GM23338 (cell line): Measurements from ENCODE around the gene RNF214. TPM values are rescaled to one million over a fixed set of nuclear protein-coding genes. Genes with fewer than 3 reads are reported as not detected.

ENCODE experiments used
- ATAC-seq: fragments of 200-7000 bp; cut with Tn5 transposase; 3 replicates; pipeline ENCODE4 v1.9.1; 2020
- DNase-seq: peaks from one replicate; pipeline ENCODE4 v3.0.0-alpha.2; 2015; ENCODE audit warnings: low spot score
- H2AFZ ChIP-seq: fragments of 200-600 bp; sonication (generic); 2 replicates; pipeline ENCODE4 v1.8.0; 2016; ENCODE audit warnings: antibody characterized with exemption, mild to moderate bottlenecking, moderate library complexity
- H3F3A ChIP-seq: fragments of 200-600 bp; sonication (generic); replicated peaks from 2 replicates; pipeline ENCODE4 v1.8.0; 2017; ENCODE audit warnings: antibody characterized with exemption, mixed run types, low read depth
- H3K27ac ChIP-seq: fragments of 200-600 bp; sonication (generic); 2 replicates; pipeline ENCODE4 v1.6.1; 2016; ENCODE audit warnings: low read depth
- H3K27me3 ChIP-seq: fragments of 200-600 bp; sonication (generic); 2 replicates; pipeline ENCODE4 v1.8.0; 2016; ENCODE audit warnings: mild to moderate bottlenecking, mixed run types, moderate library complexity; ENCODE audit not compliant: insufficient read depth
- H3K36me3 ChIP-seq: fragments of 200-600 bp; sonication (generic); 2 replicates; pipeline ENCODE4 v1.8.0; 2016; ENCODE audit warnings: mild to moderate bottlenecking; ENCODE audit not compliant: insufficient read depth
- H3K4me1 ChIP-seq: fragments of 200-600 bp; sonication (generic); 2 replicates; pipeline ENCODE4 v1.8.0; 2016; ENCODE audit warnings: mild to moderate bottlenecking, moderate library complexity; ENCODE audit not compliant: insufficient read depth
- H3K4me2 ChIP-seq: fragments of 200-600 bp; sonication (generic); 2 replicates; pipeline ENCODE4 v1.7.1; 2017; ENCODE audit warnings: mixed run types
- H3K4me3 ChIP-seq: fragments of 200-600 bp; sonication (generic); 2 replicates; pipeline ENCODE4 v1.6.1; 2016; ENCODE audit warnings: mixed run types
- H3K79me2 ChIP-seq: fragments of 200-600 bp; sonication (generic); replicated peaks from 2 replicates; pipeline ENCODE4 v1.8.0; 2017; ENCODE audit warnings: mild to moderate bottlenecking; ENCODE audit not compliant: insufficient read depth
- H3K9me2 ChIP-seq: fragments of 200-600 bp; sonication (generic); 2 replicates; pipeline ENCODE4 v1.8.0; 2017; ENCODE audit not compliant: insufficient read depth
- H4K20me1 ChIP-seq: fragments of 200-600 bp; sonication (generic); replicated peaks from 2 replicates; pipeline ENCODE4 v1.8.0; 2017; ENCODE audit warnings: mild to moderate bottlenecking; ENCODE audit not compliant: insufficient read depth
- H3K27ac Mint-ChIP-seq: 2 replicates; pipeline ENCODE4 v1.8.0; 2020; ENCODE audit warnings: inconsistent platforms, mild to moderate bottlenecking, moderate library complexity, mixed read lengths
- H3K27me3 Mint-ChIP-seq: 3 replicates; pipeline ENCODE4 v1.8.0; 2022; ENCODE audit warnings: low read depth, mild to moderate bottlenecking, moderate library complexity, mixed read lengths, inconsistent platforms; ENCODE audit not compliant: insufficient read depth, poor library complexity
- H3K36me3 Mint-ChIP-seq: 3 replicates; pipeline ENCODE4 v1.8.0; 2021; ENCODE audit warnings: low read depth, mild to moderate bottlenecking, inconsistent platforms, moderate library complexity, mixed read lengths
- H3K4me1 Mint-ChIP-seq: 3 replicates; pipeline ENCODE4 v1.8.0; 2020; ENCODE audit warnings: mild to moderate bottlenecking, inconsistent platforms, mixed read lengths
- H3K4me3 Mint-ChIP-seq: 3 replicates; pipeline ENCODE4 v1.8.0; 2021; ENCODE audit warnings: moderate library complexity, mild to moderate bottlenecking, inconsistent platforms, mixed read lengths
- H3K9me3 Mint-ChIP-seq: 3 replicates; pipeline ENCODE4 v1.8.0; 2020; ENCODE audit warnings: moderate library complexity, mild to moderate bottlenecking, inconsistent platforms, mixed read lengths
- CREB1 ChIP-seq: fragments of 250-450 bp; sonication (Bioruptor Pico); IDR thresholded peaks from 2 replicates; pipeline ENCODE4 v1.5.0; 2020; ENCODE audit warnings: low read depth, mild to moderate bottlenecking, moderate library complexity
- CTCF ChIP-seq, 2 experiments: fragments of 200-600 bp in 1 of 2; sonication (generic) in 1 of 2; conservative IDR thresholded peaks; 2 replicates each; pipeline versions ENCODE4 v1.5.1 to v1.6.1; 2016 to 2017; ENCODE audit warnings: antibody characterized with exemption in 2 of 2, low read depth in 2 of 2, mild to moderate bottlenecking in 2 of 2, moderate library complexity in 1 of 2
- EZH2 ChIP-seq: fragments of 200-600 bp; sonication (generic); IDR thresholded peaks from one replicate; pipeline ENCODE4 v1.8.0; 2017; ENCODE audit warnings: antibody characterized with exemption, mild to moderate bottlenecking, low read depth; ENCODE audit not compliant: unreplicated experiment
- EZH2phosphoT487 ChIP-seq: fragments of 200-600 bp; sonication (generic); IDR thresholded peaks from one replicate; pipeline ENCODE4 v1.8.1; 2018; ENCODE audit warnings: antibody characterized with exemption; ENCODE audit not compliant: unreplicated experiment
- JUNB ChIP-seq: IDR thresholded peaks from one replicate; pipeline ENCODE4 v1.6.1; 2016; ENCODE audit warnings: antibody characterized with exemption; ENCODE audit not compliant: unreplicated experiment
- NANOG ChIP-seq: IDR thresholded peaks from 2 replicates; pipeline ENCODE4 v1.6.1; 2016; ENCODE audit warnings: antibody characterized with exemption, borderline replicate concordance
- POLR2AphosphoS5 ChIP-seq: IDR thresholded peaks from 2 replicates; pipeline ENCODE4 v1.6.1; 2016; ENCODE audit warnings: antibody characterized with exemption, low read depth
- STAT1 ChIP-seq: IDR thresholded peaks from one replicate; pipeline ENCODE4 v1.6.1; 2016; ENCODE audit warnings: antibody characterized with exemption; ENCODE audit not compliant: unreplicated experiment
- ZNF114 ChIP-seq: fragments of 250-450 bp; sonication (Bioruptor Pico); IDR thresholded peaks from 2 replicates; pipeline ENCODE4 v1.5.0; 2020; ENCODE audit warnings: mild to moderate bottlenecking, moderate library complexity
- ZNF331 ChIP-seq: fragments of 250-450 bp; sonication (Bioruptor Pico); IDR thresholded peaks from 2 replicates; pipeline ENCODE4 v1.5.0; 2020; ENCODE audit warnings: low read depth, mild to moderate bottlenecking, moderate library complexity
- polyA plus RNA-seq: library from polyadenylated mRNA; unstranded; fragments of >200 nt; fragmentation: Nextera tagmentation; extraction: Ambion mirVana; gene quantifications from 2 replicates; pipeline ENCODE4 v1.2.1, GENCODE V29; 2016
- total RNA-seq: library from RNA; depleted of rRNA; stranded (reverse); fragments of >200 nt; shearing (Covaris generic); gene quantifications from 2 replicates; pipeline ENCODE4 v1.2.3, GENCODE V29; 2014
- TF ChIP-seq, protein P1 (sequence below): IDR thresholded peaks from one replicate; pipeline ENCODE4 v1.6.1; 2018; ENCODE audit warnings: antibody characterized with exemption; ENCODE audit not compliant: unreplicated experiment
- TF ChIP-seq, protein P2 (sequence below): fragments of 250-450 bp; sonication (Bioruptor Pico); IDR thresholded peaks from 2 replicates; pipeline ENCODE4 v1.5.0; 2020; ENCODE audit warnings: mild to moderate bottlenecking, moderate library complexity
- TF ChIP-seq, protein P3 (sequence below): IDR thresholded peaks from 2 replicates; pipeline ENCODE4 v1.6.1; 2016; ENCODE audit warnings: antibody characterized with exemption

The RNF214 gene
- total and polyA plus RNA-seq, 2 experiments from 2014 or later = 19.4 to 28.4 TPM

- Histone ChIP-seq H3K27me3 (no peaks in the 10 kb centered on the region), H3F3A (no peaks in the 10 kb centered on the region), H3K79me2 (no peaks in the 10 kb centered on the region), H3K4me1 (no peaks in the 10 kb centered on the region), H3K9me2 (no peaks in the 10 kb centered on the region), H3K27ac (no peak overlapping the region), H4K20me1 (no peaks in the 10 kb centered on the region), H2AFZ (no peak overlapping the region), H3K4me3 (no peak overlapping the region), H3K4me2 (no peak overlapping the region), H3K36me3 (peaks cover 14% of the 10 kb centered on the region; the same call in 1 of the 2 replicates)
- Mint-ChIP-seq H3K4me1 (no peaks in the 10 kb centered on the region), H3K4me3 (no peak overlapping the region), H3K36me3 (peaks cover 40% of the 10 kb centered on the region), H3K9me3 (no peaks in the 10 kb centered on the region), H3K27me3 (no peaks in the 10 kb centered on the region), H3K27ac (no peak overlapping the region)
- TF ChIP-seq NANOG (no peak), CREB1 (CRISPR knock-in tag) (no peak), STAT1 (no peak), ZNF114 (CRISPR knock-in tag) (no peak), POLR2AphosphoS5 (no peak), CTCF (conservative IDR thresholded peaks at IDR 0.05; ENCODE audit: low read depth in 2 of 2) (no peak), EZH2 (no peak), EZH2phosphoT487 (no peak), JUNB (no peak), ZNF331 (CRISPR knock-in tag) (no peak)
- TF ChIP-seq, protein P1, sequence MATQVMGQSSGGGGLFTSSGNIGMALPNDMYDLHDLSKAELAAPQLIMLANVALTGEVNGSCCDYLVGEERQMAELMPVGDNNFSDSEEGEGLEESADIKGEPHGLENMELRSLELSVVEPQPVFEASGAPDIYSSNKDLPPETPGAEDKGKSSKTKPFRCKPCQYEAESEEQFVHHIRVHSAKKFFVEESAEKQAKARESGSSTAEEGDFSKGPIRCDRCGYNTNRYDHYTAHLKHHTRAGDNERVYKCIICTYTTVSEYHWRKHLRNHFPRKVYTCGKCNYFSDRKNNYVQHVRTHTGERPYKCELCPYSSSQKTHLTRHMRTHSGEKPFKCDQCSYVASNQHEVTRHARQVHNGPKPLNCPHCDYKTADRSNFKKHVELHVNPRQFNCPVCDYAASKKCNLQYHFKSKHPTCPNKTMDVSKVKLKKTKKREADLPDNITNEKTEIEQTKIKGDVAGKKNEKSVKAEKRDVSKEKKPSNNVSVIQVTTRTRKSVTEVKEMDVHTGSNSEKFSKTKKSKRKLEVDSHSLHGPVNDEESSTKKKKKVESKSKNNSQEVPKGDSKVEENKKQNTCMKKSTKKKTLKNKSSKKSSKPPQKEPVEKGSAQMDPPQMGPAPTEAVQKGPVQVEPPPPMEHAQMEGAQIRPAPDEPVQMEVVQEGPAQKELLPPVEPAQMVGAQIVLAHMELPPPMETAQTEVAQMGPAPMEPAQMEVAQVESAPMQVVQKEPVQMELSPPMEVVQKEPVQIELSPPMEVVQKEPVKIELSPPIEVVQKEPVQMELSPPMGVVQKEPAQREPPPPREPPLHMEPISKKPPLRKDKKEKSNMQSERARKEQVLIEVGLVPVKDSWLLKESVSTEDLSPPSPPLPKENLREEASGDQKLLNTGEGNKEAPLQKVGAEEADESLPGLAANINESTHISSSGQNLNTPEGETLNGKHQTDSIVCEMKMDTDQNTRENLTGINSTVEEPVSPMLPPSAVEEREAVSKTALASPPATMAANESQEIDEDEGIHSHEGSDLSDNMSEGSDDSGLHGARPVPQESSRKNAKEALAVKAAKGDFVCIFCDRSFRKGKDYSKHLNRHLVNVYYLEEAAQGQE = no peak
- TF ChIP-seq, protein P2, sequence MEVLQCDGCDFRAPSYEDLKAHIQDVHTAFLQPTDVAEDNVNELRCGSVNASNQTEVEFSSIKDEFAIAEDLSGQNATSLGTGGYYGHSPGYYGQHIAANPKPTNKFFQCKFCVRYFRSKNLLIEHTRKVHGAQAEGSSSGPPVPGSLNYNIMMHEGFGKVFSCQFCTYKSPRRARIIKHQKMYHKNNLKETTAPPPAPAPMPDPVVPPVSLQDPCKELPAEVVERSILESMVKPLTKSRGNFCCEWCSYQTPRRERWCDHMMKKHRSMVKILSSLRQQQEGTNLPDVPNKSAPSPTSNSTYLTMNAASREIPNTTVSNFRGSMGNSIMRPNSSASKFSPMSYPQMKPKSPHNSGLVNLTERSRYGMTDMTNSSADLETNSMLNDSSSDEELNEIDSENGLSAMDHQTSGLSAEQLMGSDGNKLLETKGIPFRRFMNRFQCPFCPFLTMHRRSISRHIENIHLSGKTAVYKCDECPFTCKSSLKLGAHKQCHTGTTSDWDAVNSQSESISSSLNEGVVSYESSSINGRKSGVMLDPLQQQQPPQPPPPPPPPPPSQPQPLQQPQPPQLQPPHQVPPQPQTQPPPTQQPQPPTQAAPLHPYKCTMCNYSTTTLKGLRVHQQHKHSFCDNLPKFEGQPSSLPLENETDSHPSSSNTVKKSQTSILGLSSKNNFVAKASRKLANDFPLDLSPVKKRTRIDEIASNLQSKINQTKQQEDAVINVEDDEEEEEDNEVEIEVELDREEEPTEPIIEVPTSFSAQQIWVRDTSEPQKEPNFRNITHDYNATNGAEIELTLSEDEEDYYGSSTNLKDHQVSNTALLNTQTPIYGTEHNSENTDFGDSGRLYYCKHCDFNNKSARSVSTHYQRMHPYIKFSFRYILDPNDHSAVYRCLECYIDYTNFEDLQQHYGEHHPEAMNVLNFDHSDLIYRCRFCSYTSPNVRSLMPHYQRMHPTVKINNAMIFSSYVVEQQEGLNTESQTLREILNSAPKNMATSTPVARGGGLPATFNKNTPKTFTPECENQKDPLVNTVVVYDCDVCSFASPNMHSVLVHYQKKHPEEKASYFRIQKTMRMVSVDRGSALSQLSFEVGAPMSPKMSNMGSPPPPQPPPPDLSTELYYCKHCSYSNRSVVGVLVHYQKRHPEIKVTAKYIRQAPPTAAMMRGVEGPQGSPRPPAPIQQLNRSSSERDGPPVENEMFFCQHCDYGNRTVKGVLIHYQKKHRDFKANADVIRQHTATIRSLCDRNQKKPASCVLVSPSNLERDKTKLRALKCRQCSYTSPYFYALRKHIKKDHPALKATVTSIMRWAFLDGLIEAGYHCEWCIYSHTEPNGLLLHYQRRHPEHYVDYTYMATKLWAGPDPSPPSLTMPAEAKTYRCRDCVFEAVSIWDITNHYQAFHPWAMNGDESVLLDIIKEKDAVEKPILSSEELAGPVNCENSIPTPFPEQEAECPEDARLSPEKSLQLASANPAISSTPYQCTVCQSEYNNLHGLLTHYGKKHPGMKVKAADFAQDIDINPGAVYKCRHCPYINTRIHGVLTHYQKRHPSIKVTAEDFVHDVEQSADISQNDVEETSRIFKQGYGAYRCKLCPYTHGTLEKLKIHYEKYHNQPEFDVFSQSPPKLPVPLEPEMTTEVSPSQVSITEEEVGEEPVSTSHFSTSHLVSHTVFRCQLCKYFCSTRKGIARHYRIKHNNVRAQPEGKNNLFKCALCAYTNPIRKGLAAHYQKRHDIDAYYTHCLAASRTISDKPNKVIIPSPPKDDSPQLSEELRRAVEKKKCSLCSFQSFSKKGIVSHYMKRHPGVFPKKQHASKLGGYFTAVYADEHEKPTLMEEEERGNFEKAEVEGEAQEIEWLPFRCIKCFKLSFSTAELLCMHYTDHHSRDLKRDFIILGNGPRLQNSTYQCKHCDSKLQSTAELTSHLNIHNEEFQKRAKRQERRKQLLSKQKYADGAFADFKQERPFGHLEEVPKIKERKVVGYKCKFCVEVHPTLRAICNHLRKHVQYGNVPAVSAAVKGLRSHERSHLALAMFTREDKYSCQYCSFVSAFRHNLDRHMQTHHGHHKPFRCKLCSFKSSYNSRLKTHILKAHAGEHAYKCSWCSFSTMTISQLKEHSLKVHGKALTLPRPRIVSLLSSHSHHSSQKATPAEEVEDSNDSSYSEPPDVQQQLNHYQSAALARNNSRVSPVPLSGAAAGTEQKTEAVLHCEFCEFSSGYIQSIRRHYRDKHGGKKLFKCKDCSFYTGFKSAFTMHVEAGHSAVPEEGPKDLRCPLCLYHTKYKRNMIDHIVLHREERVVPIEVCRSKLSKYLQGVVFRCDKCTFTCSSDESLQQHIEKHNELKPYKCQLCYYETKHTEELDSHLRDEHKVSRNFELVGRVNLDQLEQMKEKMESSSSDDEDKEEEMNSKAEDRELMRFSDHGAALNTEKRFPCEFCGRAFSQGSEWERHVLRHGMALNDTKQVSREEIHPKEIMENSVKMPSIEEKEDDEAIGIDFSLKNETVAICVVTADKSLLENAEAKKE (CRISPR knock-in tag) = no peak
- TF ChIP-seq, protein P3, sequence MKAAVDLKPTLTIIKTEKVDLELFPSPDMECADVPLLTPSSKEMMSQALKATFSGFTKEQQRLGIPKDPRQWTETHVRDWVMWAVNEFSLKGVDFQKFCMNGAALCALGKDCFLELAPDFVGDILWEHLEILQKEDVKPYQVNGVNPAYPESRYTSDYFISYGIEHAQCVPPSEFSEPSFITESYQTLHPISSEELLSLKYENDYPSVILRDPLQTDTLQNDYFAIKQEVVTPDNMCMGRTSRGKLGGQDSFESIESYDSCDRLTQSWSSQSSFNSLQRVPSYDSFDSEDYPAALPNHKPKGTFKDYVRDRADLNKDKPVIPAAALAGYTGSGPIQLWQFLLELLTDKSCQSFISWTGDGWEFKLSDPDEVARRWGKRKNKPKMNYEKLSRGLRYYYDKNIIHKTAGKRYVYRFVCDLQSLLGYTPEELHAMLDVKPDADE = no peak
- ATAC-seq = no peak
- DNase-seq = no peak
Observed at GRCh38 chr11:117282956-117283355, 50.5 kb downstream of the RNF214 start.
